Neural progenitor cell (in vitro differentiated cells): ENCODE measurements around the gene CBFB.

Experiments used
- CTCF ChIP-seq: fragments of 200-600 bp; sonication (generic); IDR thresholded peaks from 2 replicates; pipeline ENCODE4 v1.5.1; 2017; ENCODE audit warnings: antibody characterized with exemption, mild to moderate bottlenecking
- EZH2 ChIP-seq: fragments of 200-600 bp; sonication (generic); IDR thresholded peaks from 2 replicates; pipeline ENCODE4 v1.6.1; 2017; ENCODE audit warnings: antibody characterized with exemption, mild to moderate bottlenecking, moderate library complexity

GRCh38 chr16:67011274-67011673 is 17.7 kb upstream of the CBFB start:
- TF ChIP-seq CTCF (no peak), EZH2 (no peak)
